Prostate gland (tissue), 2 donors: ENCODE data around the gene TMCO4. TPM values are rescaled to one million over a fixed set of nuclear protein-coding genes. Genes with fewer than 3 reads are reported as not detected.

Source experiments
- DNase-seq: peaks from one replicate; pipeline ENCODE4 v3.0.0-alpha.2; 2019; ENCODE audit warnings: low spot score
- H3K27ac ChIP-seq, 2 donors: fragments of 200-600 bp; sonication (generic); 2 replicates each; pipeline ENCODE4 v1.5.1; 2017 to 2019
- H3K27me3 ChIP-seq: fragments of 200-600 bp; sonication (generic); replicated peaks from 2 replicates; pipeline ENCODE4 v1.5.1; 2019; ENCODE audit not compliant: insufficient read depth
- H3K36me3 ChIP-seq, 2 donors: fragments of 200-600 bp; sonication (generic); 1 replicate in 1 of 2; 2 replicates in 1 of 2; pipeline versions ENCODE4 v1.5.1 to v1.8.1; 2017 to 2019
- H3K4me1 ChIP-seq: fragments of 200-600 bp; sonication (generic); replicated peaks from 2 replicates; pipeline ENCODE4 v1.5.1; 2019
- H3K4me3 ChIP-seq, 2 donors: fragments of 200-600 bp; sonication (generic); 2 replicates each; pipeline ENCODE4 v1.5.1; 2017 to 2019
- H3K9me3 ChIP-seq: fragments of 200-600 bp; sonication (generic); 2 replicates; pipeline ENCODE4 v1.5.1; 2017
- CTCF ChIP-seq, 4 experiments: fragments of 200-600 bp in 2 of 4; fragments of 450-650 bp in 2 of 4; sonication (generic) in 2 of 4; IDR thresholded peaks; 1 replicate in 3 of 4; 2 replicates in 1 of 4; pipeline ENCODE4 v1.5.1; 2016 to 2019; ENCODE audit warnings: antibody characterized with exemption in 4 of 4, mild to moderate bottlenecking in 2 of 4, moderate library complexity in 2 of 4
- POLR2A ChIP-seq: fragments of 450-650 bp; IDR thresholded peaks from one replicate; pipeline ENCODE4 v1.6.1; 2016; ENCODE audit warnings: antibody characterized with exemption, mild to moderate bottlenecking
- POLR2AphosphoS5 ChIP-seq: sonication (generic); formaldehyde crosslinking; IDR thresholded peaks from one replicate; pipeline ENCODE4 v1.6.1; 2017; ENCODE audit warnings: antibody characterized with exemption
- WGBS: methylation state at CpG from one replicate; pipeline ENCODE4 v1.1.5; 2018; 5-methylcytosine and 5-hydroxymethylcytosine counted together
- intact Hi-C: fragments of 100-400 bp; cut with DNase I; formaldehyde crosslinking; loops from one replicate; pipeline ENCODE4 v1.14.2; 2022
- total RNA-seq, 2 donors: library from RNA; depleted of rRNA; stranded (reverse); fragments of >200 nt; gene quantifications; one replicate each; pipeline ENCODE4 v1.1.0, GENCODE V29; 2016

TMCO4 gene
- total RNA-seq, 2 donors from 2014 or later, result 60.5 to 89.9 TPM

GRCh38 chr1:19730793-19731192 is 68.9 kb downstream of the TMCO4 start:
- WGBS, result 81% methylated on average over 3 of the region's 3 CpGs
- Histone ChIP-seq H3K9me3 (no peaks in the 10 kb centered on the region), H3K36me3 (peaks cover 0 to 3% of the 10 kb centered on the region in 2 donors), H3K27ac (no peak overlapping the region), H3K4me3 (no peak overlapping the region), H3K27me3 (no peaks in the 10 kb centered on the region), H3K4me1 (no peaks in the 10 kb centered on the region)
- intact Hi-C loops, result loop anchor here (10.0 kb wide), 2 partner anchors 154 to 454 kb away; partner anchors contain the start of genes OTUD3, PLA2G2C and UBXN10
- no peak for DNase-seq
- TF ChIP-seq CTCF (IDR thresholded peaks at IDR 0.05), result no peak
- TF ChIP-seq POLR2AphosphoS5, result no peak
- TF ChIP-seq POLR2A, result no peak

DNA sequence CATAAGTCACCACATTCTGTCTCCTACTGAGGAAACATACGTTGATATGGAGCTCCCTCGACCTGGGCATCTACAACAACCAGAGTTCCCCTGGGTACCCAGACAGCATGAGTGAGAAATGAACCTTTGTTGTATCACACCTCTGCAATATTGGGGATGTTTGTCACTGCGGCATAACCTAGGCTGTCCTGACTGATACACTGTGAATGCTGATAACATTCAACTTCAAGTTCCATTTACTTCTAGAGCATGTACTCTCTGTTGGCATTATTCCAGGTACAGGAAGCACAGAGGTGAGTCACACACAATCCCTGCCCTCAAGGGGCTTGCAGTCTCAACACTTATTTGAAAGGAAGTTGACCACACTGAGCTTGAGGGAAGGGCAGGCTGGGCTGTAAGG is 69.5 kb downstream of the TMCO4 start:
- H3K36me3 ChIP-seq, result peaks cover 0 to 3% of the 10 kb centered on the region in 2 donors
- no peak overlapping the region for H3K27ac ChIP-seq
- 97% methylated on average over 3 of the region's 3 CpGs for WGBS
- H3K4me1 ChIP-seq, result no peaks in the 10 kb centered on the region
- TF ChIP-seq POLR2A (no peak), POLR2AphosphoS5 (no peak), CTCF (IDR thresholded peaks at IDR 0.05) (no peak)
- no peaks in the 10 kb centered on the region for H3K27me3 ChIP-seq
- no peak overlapping the region for H3K4me3 ChIP-seq
- intact Hi-C loops, result loop anchor here (10.0 kb wide), 2 partner anchors 155 to 455 kb away; partner anchors contain the start of genes OTUD3, PLA2G2C and UBXN10
- DNase-seq, result no peak
- H3K9me3 ChIP-seq, result no peaks in the 10 kb centered on the region

GRCh38 chr1:19728413-19729145 is 71.1 kb downstream of the TMCO4 start:
- peaks cover 0 to 3% of the 10 kb centered on the region in 2 donors for H3K36me3 ChIP-seq
- intact Hi-C loops, result no loop called here
- no peak overlapping the region for H3K4me3 ChIP-seq

GRCh38 chr1:19725606-19726005 is 74.1 kb downstream of the TMCO4 start:
- intact Hi-C loops, result no loop called here
- Histone ChIP-seq H3K9me3 (no peaks in the 10 kb centered on the region), H3K4me1 (no peaks in the 10 kb centered on the region), H3K36me3 (peaks cover 0 to 3% of the 10 kb centered on the region in 2 donors), H3K27ac (no peak overlapping the region), H3K27me3 (no peaks in the 10 kb centered on the region), H3K4me3 (no peak overlapping the region)
- 93% methylated on average over 9 of the region's 9 CpGs for WGBS
- DNase-seq, result no peak
- TF ChIP-seq CTCF (IDR thresholded peaks at IDR 0.05), result no peak

More at GRCh38 chr1:19728413-19729145, 71.1 kb downstream of the TMCO4 start:
- TF ChIP-seq CTCF (IDR thresholded peaks at IDR 0.05), result no peak
- H3K9me3 ChIP-seq, result no peaks in the 10 kb centered on the region
- 83% methylated on average over 5 of the region's 5 CpGs for WGBS
- DNase-seq, result no peak
- no peaks in the 10 kb centered on the region for H3K4me1 ChIP-seq
- H3K27ac ChIP-seq, result no peak overlapping the region
- H3K27me3 ChIP-seq, result no peaks in the 10 kb centered on the region

DNA sequence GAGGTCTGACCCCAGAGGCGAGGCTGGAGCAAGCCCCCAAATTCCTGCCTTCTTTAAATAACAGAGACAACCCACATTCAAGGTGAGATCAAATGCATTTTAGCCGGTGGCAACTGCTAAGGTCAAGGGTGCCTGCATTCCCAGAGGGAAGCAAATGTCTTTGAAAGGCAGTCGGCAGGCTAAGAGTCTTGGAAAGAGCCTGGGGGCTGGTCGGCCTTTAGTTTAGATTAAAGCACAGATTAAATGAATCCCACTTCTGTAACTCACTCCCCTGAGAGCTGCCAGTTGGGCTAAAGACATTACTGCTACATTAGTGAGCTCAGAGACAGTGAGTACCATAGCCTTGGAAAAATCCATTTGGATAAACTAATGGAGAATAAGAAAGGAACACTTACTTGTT is 75.8 kb downstream of the TMCO4 start:
- no peak for TF ChIP-seq POLR2A
- no peak for TF ChIP-seq CTCF (IDR thresholded peaks at IDR 0.05)
- TF ChIP-seq POLR2AphosphoS5, result no peak
- Histone ChIP-seq H3K4me1 (no peaks in the 10 kb centered on the region), H3K27ac (no peak overlapping the region), H3K36me3 (peaks cover 0 to 3% of the 10 kb centered on the region in 2 donors), H3K9me3 (no peaks in the 10 kb centered on the region), H3K27me3 (no peaks in the 10 kb centered on the region), H3K4me3 (no peak overlapping the region)
- WGBS, result 59% methylated on average over 4 of the region's 4 CpGs
- no peak for DNase-seq
- intact Hi-C loops, result no loop called here
